HL-60 (cell line): ENCODE results near the gene HYAL3.

Experiments used
- CTCF ChIP-seq: IDR thresholded peaks from one replicate; pipeline ENCODE4 v1.5.1; 2011; ENCODE audit warnings: low read length, control low read depth, inconsistent platforms; ENCODE audit not compliant: insufficient read depth
- POLR2AphosphoS5 ChIP-seq: IDR thresholded peaks from 2 replicates; pipeline ENCODE4 v1.6.1; 2012; ENCODE audit warnings: low read depth

- no peak for TF ChIP-seq CTCF
- TF ChIP-seq POLR2AphosphoS5: no peak
These were observed 23.0 kb downstream of the HYAL3 start for GRCh38 chr3:50275996-50276761.
